GM19467 (cell line): ENCODE results near the gene STRN4.

ENCODE experiments used
- ATAC-seq: cut with Tn5 transposase; IDR thresholded peaks from one replicate; pipeline ENCODE4 v1.9.1; 2021; ENCODE audit warnings: mild to moderate bottlenecking, moderate library complexity; ENCODE audit not compliant: unreplicated experiment

STRN4 gene

DNA sequence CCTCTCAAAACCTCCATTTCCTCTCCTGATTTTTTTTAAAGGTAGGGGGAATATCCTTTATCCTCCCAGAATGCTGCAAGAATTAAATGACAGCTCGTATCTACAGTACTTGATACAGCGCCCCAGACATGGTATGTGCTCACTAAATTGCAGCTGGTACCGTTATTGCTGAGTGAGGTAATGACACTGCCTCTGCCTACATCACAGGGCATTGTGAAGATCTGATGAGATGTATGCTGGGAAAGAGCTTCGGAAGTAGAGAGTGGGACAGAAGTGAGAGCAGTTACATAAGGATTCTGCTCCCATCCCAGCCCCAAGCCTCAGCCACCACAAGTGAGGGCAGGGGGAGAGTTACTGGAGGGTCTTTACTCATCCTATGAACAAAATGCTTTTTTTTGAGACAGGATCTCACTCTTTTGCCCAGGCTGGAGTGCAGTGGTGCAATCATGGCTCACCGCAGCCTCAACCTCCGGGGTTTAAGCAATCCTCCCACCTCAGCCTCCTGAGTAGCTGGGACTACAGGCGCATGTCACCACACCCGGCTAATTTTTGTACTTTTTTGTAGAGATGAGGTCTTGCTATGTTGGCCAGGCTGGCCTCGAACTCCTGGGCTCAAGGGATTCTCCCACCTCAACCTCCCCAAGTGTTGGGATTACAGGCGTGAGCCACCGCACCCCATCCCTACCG lies 2.1 kb downstream of the STRN4 start:
- no peak for ATAC-seq

GRCh38 chr19:46742926-46743480 lies 3.2 kb downstream of the STRN4 start:
- ATAC-seq, result no peak

DNA sequence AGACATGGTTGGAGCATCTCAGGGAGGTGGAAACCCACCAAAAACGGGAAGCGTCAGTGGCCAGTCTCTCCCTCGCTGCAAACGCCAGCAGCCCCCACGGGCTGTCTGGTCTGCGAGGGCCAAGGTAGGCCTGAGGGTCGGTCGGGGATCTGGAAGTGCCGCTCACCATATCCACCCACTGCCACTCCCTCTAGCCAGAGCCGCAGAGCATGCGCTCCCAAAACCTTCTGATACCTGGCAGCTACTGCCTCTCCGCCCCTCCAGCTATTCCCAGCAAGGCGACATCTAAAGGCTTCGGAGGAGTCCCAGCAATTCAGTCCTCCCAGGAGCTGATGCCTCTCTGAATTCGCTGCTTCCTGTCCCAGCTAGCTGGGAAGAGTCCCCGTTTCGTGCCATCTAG lies 4.8 kb downstream of the STRN4 start:
- ATAC-seq, result no peak

- ATAC-seq, result no peak
These were observed 6.9 kb downstream of the STRN4 start for GRCh38 chr19:46739290-46739771.

DNA sequence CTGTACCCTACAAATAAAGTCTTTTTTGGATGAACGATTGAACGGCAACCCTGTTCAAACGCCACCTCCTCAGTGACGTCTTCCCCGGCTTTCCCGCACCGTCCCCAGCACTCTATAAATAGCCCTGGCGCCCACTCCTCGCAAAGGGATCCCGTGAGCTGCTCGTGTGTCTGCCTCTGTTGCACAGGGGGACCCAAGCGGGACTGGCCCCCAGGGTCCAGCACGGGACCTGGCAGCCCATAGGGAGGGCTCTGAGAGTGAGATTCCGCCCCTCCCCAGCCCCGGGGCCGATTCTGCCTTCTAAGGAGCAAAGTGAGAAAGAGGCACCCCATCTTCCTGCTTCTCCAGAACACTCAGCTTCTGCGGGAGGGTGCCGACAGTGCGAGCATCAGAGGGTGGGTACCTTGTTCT lies 8.5 kb downstream of the STRN4 start:
- ATAC-seq, result no peak

DNA sequence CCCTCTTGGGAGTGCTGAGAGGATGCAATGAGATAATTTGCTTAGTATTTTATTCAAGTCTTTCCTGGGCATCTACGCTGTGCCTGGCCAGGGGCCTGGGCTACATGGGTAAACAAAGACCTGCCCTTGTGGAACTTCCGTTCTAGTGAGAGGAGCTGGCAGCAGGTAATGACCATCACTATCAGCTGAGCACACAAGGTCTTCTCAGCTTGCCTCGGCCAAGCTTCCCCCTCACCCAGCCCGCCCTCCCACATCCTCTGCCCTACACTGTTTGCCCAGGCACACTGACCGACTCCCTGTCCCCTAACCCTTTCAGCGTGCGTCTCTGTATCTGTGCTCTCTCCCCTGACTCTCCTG lies 9.0 kb downstream of the STRN4 start:
- ATAC-seq, result no peak

GRCh38 chr19:46736531-46737297 lies 9.5 kb downstream of the STRN4 start:
- no peak for ATAC-seq

- ATAC-seq, result no peak
These were observed 12.5 kb downstream of the STRN4 start for GRCh38 chr19:46733690-46734292.

DNA sequence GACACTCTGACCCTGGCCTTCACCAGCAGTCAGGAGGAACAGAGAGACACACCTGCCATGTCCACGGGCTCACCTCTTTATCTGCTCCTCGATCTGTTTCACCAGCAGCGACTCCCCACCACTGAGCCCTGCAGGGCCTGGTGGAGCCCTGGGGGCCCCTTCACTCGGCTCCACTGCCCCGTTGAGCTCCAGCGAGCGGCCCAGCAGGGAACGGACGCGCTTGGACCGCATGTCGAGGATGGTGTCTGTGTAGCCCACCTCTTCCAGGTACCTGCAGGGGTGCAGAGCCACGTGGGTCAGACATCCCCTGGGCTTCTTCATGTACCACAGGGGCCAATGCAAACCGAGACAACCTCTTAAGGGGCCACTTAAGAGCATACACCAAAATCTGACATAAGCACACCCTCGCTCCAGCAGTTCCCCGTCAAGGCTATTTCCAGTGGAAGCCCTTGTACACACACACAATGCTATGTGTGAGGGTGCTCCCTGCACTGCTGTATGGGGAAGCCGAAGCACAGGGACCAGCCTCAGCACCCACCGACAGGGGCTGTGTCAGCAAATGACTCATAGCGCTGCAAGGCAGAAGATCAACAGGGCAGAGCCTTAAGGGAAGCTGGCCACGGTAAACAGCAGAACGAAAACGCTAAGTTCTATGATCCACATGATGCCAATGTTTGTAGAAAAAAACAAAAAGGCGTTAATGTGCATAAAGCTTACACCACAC lies 13.1 kb downstream of the STRN4 start:
- ATAC-seq, result no peak

- no peak for ATAC-seq
These were observed 13.9 kb downstream of the STRN4 start for GRCh38 chr19:46732172-46732938.

DNA sequence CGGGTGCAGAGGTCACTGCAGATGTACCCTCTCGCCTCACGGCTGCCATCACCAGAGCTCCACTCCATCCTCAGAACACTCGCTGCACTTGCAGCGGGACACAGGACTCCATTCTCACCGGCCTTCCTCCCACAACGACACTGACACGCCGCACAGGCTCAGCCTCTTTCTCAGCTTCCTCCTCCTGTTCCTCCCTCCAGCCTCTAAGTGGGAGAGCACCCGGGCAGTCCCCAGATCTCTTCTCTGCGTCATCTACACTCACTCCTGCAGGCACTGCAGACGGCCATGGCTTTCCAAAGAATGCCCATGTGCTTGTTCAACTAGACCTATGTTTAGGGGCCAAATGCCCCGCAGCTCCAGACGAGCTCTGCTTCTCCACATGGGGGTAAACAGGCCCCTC lies 14.7 kb downstream of the STRN4 start:
- no peak for ATAC-seq

- no peak for ATAC-seq
These were observed 15.2 kb downstream of the STRN4 start for GRCh38 chr19:46731007-46731501.

DNA sequence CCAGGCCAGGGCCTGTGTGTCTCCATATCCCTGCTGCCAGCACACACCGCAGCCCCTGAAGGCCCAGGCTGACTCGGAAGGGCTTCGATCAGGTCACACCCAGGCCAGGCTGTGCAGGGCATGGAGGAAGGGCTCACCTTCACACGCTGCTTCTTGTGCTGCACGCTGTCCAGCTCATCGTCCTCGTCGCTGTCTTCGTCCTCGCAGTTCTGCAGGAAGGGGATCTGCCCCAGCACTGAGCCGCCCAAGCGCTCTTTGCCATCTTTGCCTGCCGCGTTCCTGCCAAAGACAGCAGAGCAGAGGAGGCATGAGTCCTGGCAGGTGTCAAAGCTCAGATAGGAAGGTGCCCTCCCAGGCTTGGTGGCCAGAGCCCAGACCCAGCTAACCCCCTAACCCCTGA lies 15.7 kb downstream of the STRN4 start:
- no peak for ATAC-seq

GRCh38 chr19:46730187-46730586 lies 16.1 kb downstream of the STRN4 start:
- ATAC-seq, result no peak

- ATAC-seq, result no peak
These were observed 16.6 kb downstream of the STRN4 start for GRCh38 chr19:46729696-46730095.

DNA sequence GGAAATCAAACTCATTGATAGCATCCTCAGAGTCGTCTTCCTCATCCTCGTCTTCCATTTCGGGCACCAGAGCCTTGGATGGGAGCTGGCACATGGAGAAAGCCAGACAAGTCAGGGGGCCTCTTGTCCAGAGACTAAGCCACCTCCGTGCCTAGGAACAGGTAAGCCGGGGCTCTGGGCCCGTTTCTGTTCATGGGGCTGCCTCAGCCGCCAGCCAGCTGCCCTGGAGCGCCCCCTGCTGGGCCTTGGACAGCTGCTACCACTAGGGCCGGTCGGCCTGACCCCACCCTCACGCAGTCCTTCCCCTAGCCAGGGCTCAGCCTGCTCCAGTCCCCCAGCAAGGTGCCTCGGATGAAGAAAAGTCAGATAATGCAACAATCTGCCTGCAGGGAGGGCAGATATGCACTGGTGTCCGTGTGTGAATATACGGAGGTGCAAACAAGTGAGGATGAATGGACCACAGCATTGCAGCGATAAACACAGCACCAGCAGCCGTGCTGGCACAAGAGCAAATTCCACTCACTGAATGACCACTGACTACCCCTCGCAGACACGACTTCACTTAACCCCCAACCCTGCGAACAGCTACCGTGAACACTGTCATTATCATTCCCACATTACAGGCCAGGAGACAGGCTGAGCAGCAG lies 17.4 kb downstream of the STRN4 start:
- no peak for ATAC-seq

- ATAC-seq, result no peak
These were observed 18.0 kb downstream of the STRN4 start for GRCh38 chr19:46728208-46728607.

GRCh38 chr19:46727757-46728156 lies 18.5 kb downstream of the STRN4 start:
- no peak for ATAC-seq

DNA sequence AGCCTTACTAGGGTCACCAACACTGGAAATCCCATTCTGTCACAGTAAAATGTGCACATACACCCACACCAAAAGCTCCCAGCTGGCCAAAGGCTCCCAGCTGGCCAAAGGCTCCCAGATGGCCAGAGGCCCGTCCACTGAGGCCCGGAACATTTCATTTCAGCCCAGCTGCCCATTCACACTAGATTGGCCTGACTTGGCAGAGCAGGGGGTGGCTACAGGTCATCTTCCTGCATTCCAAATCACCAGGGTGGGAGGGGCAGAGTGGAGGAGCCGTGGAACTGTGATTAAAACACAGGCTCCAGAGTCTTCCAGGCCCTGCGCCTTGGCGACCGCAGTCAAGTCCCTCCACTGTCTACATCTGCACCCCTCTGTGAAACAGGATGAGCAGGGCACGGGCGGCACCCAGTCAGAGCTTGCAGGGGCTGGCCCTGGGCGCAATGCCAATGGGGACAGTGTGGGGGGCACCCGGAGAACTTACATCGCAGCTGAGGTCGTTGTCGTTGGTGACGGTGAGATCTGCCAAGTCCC lies 19.2 kb downstream of the STRN4 start:
- ATAC-seq, result no peak
